Lower leg skin (tissue), 3 donors: ENCODE results near the gene NR1D2.

Source experiments
- CTCF ChIP-seq, 3 donors: fragments of 450-650 bp; IDR thresholded peaks; one replicate each; pipeline ENCODE4 v1.5.1; 2016; ENCODE audit warnings: antibody characterized with exemption in 3 of 3, mild to moderate bottlenecking in 3 of 3, moderate library complexity in 2 of 3
- POLR2A ChIP-seq, 2 donors: fragments of 450-650 bp; IDR thresholded peaks; one replicate each; pipeline ENCODE4 v1.6.1; 2016 to 2017; ENCODE audit warnings: antibody characterized with exemption in 2 of 2, mild to moderate bottlenecking in 1 of 2, moderate library complexity in 1 of 2

GRCh38 chr3:23991683-23992628 is 46.9 kb downstream of the NR1D2 start:
- TF ChIP-seq CTCF (IDR thresholded peaks at IDR 0.05): no peak
- TF ChIP-seq POLR2A (IDR thresholded peaks at IDR 0.05): no peak
